IMR-90 (cell line): ENCODE results near the gene RNASE1. TPM values are rescaled to one million over a fixed set of nuclear protein-coding genes. Genes with fewer than 3 reads are reported as not detected.

Experiments used
- ATAC-seq: fragments of 200-7000 bp; cut with Tn5 transposase; 2 replicates; pipeline ENCODE4 v1.9.1; 2020; ENCODE audit warnings: low read depth, mild to moderate bottlenecking, moderate library complexity
- BruUV-seq: library from RNA; stranded (reverse); fragments of 400-500 nt; replicated peaks from 2 replicates; lab custom pipeline; 2021; lab: Mats Ljungman, UMichigan
- CTCF ChIA-PET: fragments of 300-600 bp; formaldehyde crosslinking; extraction: SDS; loops from one replicate; lab custom pipeline; 2021; ENCODE audit warnings: antibody characterized with exemption; lab: Yijun Ruan, JAX
- POLR2A ChIA-PET: fragments of 300-600 bp; sonication (Branson Sonifier 250); formaldehyde crosslinking; loops from one replicate; lab custom pipeline; 2022; ENCODE audit warnings: antibody characterized with exemption; ENCODE audit not compliant: unreplicated experiment; lab: Charles Lee
- DNase-seq: peaks from one replicate; pipeline ENCODE4 v3.0.0; 2013
- H2AFZ ChIP-seq: replicated peaks from 2 replicates; pipeline ENCODE3; 2013; ENCODE audit warnings: low read length, mild to moderate bottlenecking; ENCODE audit not compliant: poor library complexity
- H2AK5ac ChIP-seq: 2 replicates; pipeline ENCODE4 v1.6.1; 2013; ENCODE audit warnings: low read depth, low read length, inconsistent platforms
- H2AK9ac ChIP-seq: replicated peaks from 2 replicates; pipeline ENCODE3; 2013; ENCODE audit warnings: mild to moderate bottlenecking, low read depth, low read length, moderate library complexity; ENCODE audit not compliant: poor library complexity
- H2BK120ac ChIP-seq: 2 replicates; pipeline ENCODE4 v1.6.1; 2013; ENCODE audit warnings: low read depth, low read length, inconsistent platforms
- H2BK15ac ChIP-seq: 3 replicates; pipeline ENCODE4 v1.6.1; 2013; ENCODE audit warnings: low read depth, low read length, inconsistent platforms
- H2BK20ac ChIP-seq: 2 replicates; pipeline ENCODE4 v1.6.1; 2013; ENCODE audit warnings: low read depth, mild to moderate bottlenecking, inconsistent platforms, low read length, moderate library complexity
- H2BK5ac ChIP-seq: 2 replicates; pipeline ENCODE4 v1.6.1; 2013; ENCODE audit warnings: mild to moderate bottlenecking, low read depth, low read length, inconsistent platforms; ENCODE audit not compliant: poor library complexity, severe bottlenecking
- H3K14ac ChIP-seq: replicated peaks from 2 replicates; pipeline ENCODE4 v1.6.1; 2013; ENCODE audit warnings: low read depth, low read length, inconsistent platforms
- H3K18ac ChIP-seq: 2 replicates; pipeline ENCODE4 v1.6.1; 2013; ENCODE audit warnings: low read depth, low read length, control low read depth
- H3K23ac ChIP-seq: 2 replicates; pipeline ENCODE4 v1.6.1; 2013; ENCODE audit warnings: low read depth, low read length, inconsistent platforms
- H3K27ac ChIP-seq: 2 replicates; pipeline ENCODE4 v1.5.1; 2013; ENCODE audit warnings: mild to moderate bottlenecking, control low read depth, low read length; ENCODE audit not compliant: insufficient read depth
- H3K27me3 ChIP-seq: 2 replicates; pipeline ENCODE4 v1.6.1; 2013; ENCODE audit warnings: low read length; ENCODE audit not compliant: control insufficient read depth, insufficient read depth
- H3K36me3 ChIP-seq: 2 replicates; pipeline ENCODE4 v1.6.1; 2013; ENCODE audit warnings: low read length, mixed read lengths; ENCODE audit not compliant: control insufficient read depth, insufficient read depth
- H3K4ac ChIP-seq: 2 replicates; pipeline ENCODE4 v1.6.1; 2013; ENCODE audit warnings: low read depth, low read length, inconsistent platforms
- H3K4me1 ChIP-seq: 2 replicates; pipeline ENCODE4 v1.6.1; 2013; ENCODE audit warnings: low read length, mixed read lengths; ENCODE audit not compliant: control insufficient read depth, insufficient read depth
- H3K4me2 ChIP-seq: 2 replicates; pipeline ENCODE4 v1.6.1; 2013; ENCODE audit warnings: low read depth, mild to moderate bottlenecking, control low read depth, low read length, moderate library complexity
- H3K4me3 ChIP-seq: 2 replicates; pipeline ENCODE4 v1.5.1; 2013; ENCODE audit warnings: low read depth, mild to moderate bottlenecking, control low read depth, low read length, moderate library complexity; ENCODE audit not compliant: insufficient read depth
- H3K56ac ChIP-seq: 2 replicates; pipeline ENCODE4 v1.6.1; 2013; ENCODE audit warnings: low read length, inconsistent platforms; ENCODE audit not compliant: insufficient read depth; ENCODE audit errors: extremely low read depth
- H3K79me1 ChIP-seq, 2 experiments: 2 replicates each; pipeline ENCODE4 v1.6.1; 2013; ENCODE audit warnings: low read length in 2 of 2, inconsistent platforms in 1 of 2, low read depth in 1 of 2
- H3K9ac ChIP-seq: 2 replicates; pipeline ENCODE4 v1.6.1; 2013; ENCODE audit warnings: low read depth, low read length, control low read depth
- H3K9me1 ChIP-seq: 2 replicates; pipeline ENCODE4 v1.6.1; 2013; ENCODE audit warnings: low read length, inconsistent platforms; ENCODE audit not compliant: insufficient read depth
- H3K9me3 ChIP-seq: 2 replicates; pipeline ENCODE4 v1.6.1; 2013; ENCODE audit warnings: low read length; ENCODE audit not compliant: control insufficient read depth, insufficient read depth
- H4K20me1 ChIP-seq: 2 replicates; pipeline ENCODE4 v1.6.1; 2013; ENCODE audit warnings: low read length, inconsistent platforms; ENCODE audit not compliant: insufficient read depth
- H4K5ac ChIP-seq: 2 replicates; pipeline ENCODE4 v1.6.1; 2013; ENCODE audit warnings: mild to moderate bottlenecking, low read depth, low read length, control low read depth
- H4K8ac ChIP-seq, 2 experiments: 2 replicates each; pipeline ENCODE4 v1.6.1; 2013; ENCODE audit warnings: low read depth in 2 of 2, low read length in 2 of 2, control low read depth in 1 of 2, inconsistent platforms in 1 of 2
- H4K91ac ChIP-seq: 2 replicates; pipeline ENCODE4 v1.6.1; 2013; ENCODE audit warnings: low read depth, low read length, inconsistent platforms; ENCODE audit not compliant: insufficient read depth
- CTCF ChIP-seq: conservative IDR thresholded peaks from 2 replicates; pipeline ENCODE4 v1.5.1; 2012; ENCODE audit warnings: mild to moderate bottlenecking, low read depth, low read length, improper control_type of control experiment
- MAFK ChIP-seq: IDR thresholded peaks from 2 replicates; pipeline ENCODE4 v1.6.1; 2012; ENCODE audit warnings: low read depth, low read length, improper control_type of control experiment
- MAZ ChIP-seq: IDR thresholded peaks from 2 replicates; pipeline ENCODE4 v1.6.1; 2012; ENCODE audit warnings: low read depth, mild to moderate bottlenecking, low read length, improper control_type of control experiment, moderate library complexity, borderline replicate concordance
- WGBS, 2 experiments: methylation state at CpG; one replicate each; pipeline versions ENCODE4 v1.1.5 to v1.1.7; 2013; ENCODE audit warnings: missing lambda C conversion rate in 2 of 2; ENCODE audit not compliant: insufficient read length in 1 of 2; ENCODE audit errors: extremely low coverage in 2 of 2; 5-methylcytosine and 5-hydroxymethylcytosine counted together
- dilution Hi-C: fragments of 300-500 bp; cut with HindIII; formaldehyde crosslinking; loops from one replicate; pipeline ENCODE4 v1.14.3; 2018; ENCODE audit warnings: low sequenced_read_pairs; ENCODE audit not compliant: unreplicated experiment
- in situ Hi-C: fragments of 300-500 bp; cut with MboI; formaldehyde crosslinking; loops from 3 replicates; pipeline ENCODE4 v1.14.3; 2019; ENCODE audit warnings: low sequenced_read_pairs, inconsistent platforms, mixed read lengths
- intact Hi-C: fragments of 100-400 bp; cut with micrococcal nuclease; formaldehyde crosslinking; loops from 2 replicates; pipeline ENCODE4 v1.10.0; 2022
- polyA plus RNA-seq, 3 experiments: library from polyadenylated mRNA; depleted of rRNA; stranded (reverse); fragments of >200 nt; gene quantifications; 2 replicates each; pipeline ENCODE4 v1.2.3, GENCODE V29; 2012; ENCODE audit warnings: low replicate concordance in 1 of 3
- total RNA-seq: library from RNA; depleted of rRNA; stranded (reverse); fragments of >200 nt; gene quantifications from 2 replicates; pipeline ENCODE4 v1.2.3, GENCODE V29; 2012

Gene RNASE1
- total and polyA plus RNA-seq, 2 of the 4 experiments (the other 2 are of a cell fraction), result not detected

GRCh38 chr14:20755037-20755436, 47.6 kb downstream of the RNASE1 start:
- H4K20me1 ChIP-seq, result no peaks in the 10 kb centered on the region
- peaks cover 8% of the 10 kb centered on the region for H3K9me3 ChIP-seq
- H2BK120ac ChIP-seq, result no peak overlapping the region
- in situ Hi-C loops, result no loop called here
- no peak overlapping the region for H3K18ac ChIP-seq
- H3K9ac ChIP-seq, result no peak overlapping the region
- H3K79me1 ChIP-seq, result no peaks in the 10 kb centered on the region
- no peak overlapping the region for H2AK5ac ChIP-seq
- no peak overlapping the region for H2AFZ ChIP-seq
- no TSS peak for BruUV-seq
- no peak overlapping the region for H3K4me2 ChIP-seq
- H4K5ac ChIP-seq, result no peak overlapping the region
- no peaks in the 10 kb centered on the region for H3K27me3 ChIP-seq
- H2BK15ac ChIP-seq, result no peak overlapping the region
- dilution Hi-C loops, result no loop called here
- H3K9me1 ChIP-seq, result no peaks in the 10 kb centered on the region
- 64% methylated on average over 3 of the region's 6 CpGs; no CpG with 5 or more reads in 1 of the 2 experiments for WGBS, 2 experiments
- ATAC-seq (no peak), DNase-seq (no peak)
- no peak overlapping the region for H2BK20ac ChIP-seq
- no peak overlapping the region for H3K4ac ChIP-seq
- no peak overlapping the region for H3K27ac ChIP-seq
- no peak overlapping the region for H4K8ac ChIP-seq
- intact Hi-C loops, result no loop called here
- TF ChIP-seq MAZ, result no peak
- no peak for TF ChIP-seq CTCF
- TF ChIP-seq MAFK, result no peak
- no peak overlapping the region for H2BK5ac ChIP-seq
- H3K14ac ChIP-seq, result no peak overlapping the region
- H3K23ac ChIP-seq, result no peak overlapping the region
- no peak overlapping the region for H2AK9ac ChIP-seq
- H3K4me1 ChIP-seq, result no peaks in the 10 kb centered on the region
- H3K56ac ChIP-seq, result no peak overlapping the region
- no peak overlapping the region for H3K4me3 ChIP-seq
- no peaks in the 10 kb centered on the region for H3K36me3 ChIP-seq
- ChIA-PET POLR2A (no interaction called here), CTCF (interaction anchor here (1.0 kb wide), 1 partner anchor 9 kb away, joined by 3 read pairs; no protein-coding TSS in a partner anchor)
- no peak overlapping the region for H4K91ac ChIP-seq
